ENCODE data around the gene MRNIP. TPM values are rescaled to one million over a fixed set of nuclear protein-coding genes. Genes with fewer than 3 reads are reported as not detected.

MRNIP gene
- total and polyA plus RNA-seq, 5 donors from 2014 or later = 10.2 to 46.4 (median 18.2) TPM

DNA sequence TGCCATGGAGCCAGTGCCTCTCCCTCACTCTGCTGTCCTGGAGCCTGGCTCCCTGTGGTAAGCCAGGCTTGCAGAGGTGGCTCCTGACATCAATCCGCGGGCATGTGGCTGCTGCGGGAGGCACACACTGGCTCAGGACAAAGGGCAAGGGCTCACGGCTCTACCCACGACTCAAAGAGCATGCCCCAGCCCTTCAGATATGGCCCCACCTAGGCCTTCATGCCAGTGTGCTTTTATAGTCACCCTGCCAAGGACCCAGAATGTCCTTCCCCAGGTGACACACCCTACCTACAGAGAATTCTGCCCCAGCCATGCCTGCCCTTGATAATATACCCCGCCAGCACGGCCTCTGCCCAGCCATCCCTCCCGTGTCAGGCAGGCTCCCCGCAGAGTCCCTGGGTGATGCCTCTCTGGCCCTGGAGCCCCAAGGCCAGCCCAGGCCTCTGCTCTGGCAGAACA is 53.5 kb downstream of the MRNIP start:
- Histone ChIP-seq H3K36me3 (ENCODE audit: control insufficient read depth, insufficient read depth, low read length) (no peaks in the 10 kb centered on the region), H3K27ac (ENCODE audit: insufficient read depth, low read length, poor library complexity, severe bottlenecking) (peak overlapping the region; percentile 72), H3K4me3 (ENCODE audit: low read depth, low read length) (peak overlapping the region; percentile 32), H3K9me3 (ENCODE audit: control insufficient read depth in 2 of 2, low read length in 2 of 2) (no peaks in the 10 kb centered on the region), H3K27me3 (ENCODE audit: control insufficient read depth, insufficient read depth, low read length) (no peaks in the 10 kb centered on the region), H3K4me1 (ENCODE audit: control insufficient read depth, insufficient read depth, low read length, poor library complexity, severe bottlenecking) (peaks cover 34% of the 10 kb centered on the region)
- DNase-seq = no peak
- H3K9me3 Mint-ChIP-seq = peaks cover 0 to 4% (median 0%) of the 10 kb centered on the region in 7 donors
- ATAC-seq (ENCODE audit: low read depth in 2 of 2) = no peak
- no peaks in the 10 kb centered on the region for H3K27me3 Mint-ChIP-seq
- H3K4me3 Mint-ChIP-seq = peak overlapping the region; percentile 66 to 96 (median 88)
- H3K4me1 Mint-ChIP-seq = peaks cover 0 to 35% (median 21%) of the 10 kb centered on the region in 4 donors
- H3K36me3 Mint-ChIP-seq = peaks cover 3% of the 10 kb centered on the region
- peak overlapping the region; percentile 83 to 92 (median 91) for H3K27ac Mint-ChIP-seq

DNA sequence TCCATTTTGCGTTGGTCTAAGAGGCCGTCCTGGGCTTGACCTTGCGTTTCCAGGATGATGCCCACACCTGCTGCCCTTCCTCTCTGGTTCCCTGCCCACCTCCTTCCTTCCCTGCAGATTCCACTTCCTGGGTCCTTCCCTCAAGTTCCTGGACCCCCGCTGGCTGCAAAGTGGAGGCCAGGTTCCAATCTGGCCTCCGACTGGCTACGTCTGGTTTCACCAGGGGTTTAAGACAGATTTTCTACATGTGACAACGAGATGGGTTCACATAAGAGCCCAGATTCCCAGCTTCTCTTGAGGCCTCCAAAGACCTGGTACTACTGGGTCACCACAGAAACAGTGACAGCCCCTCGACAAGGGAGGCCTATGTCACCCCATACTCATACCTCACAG is 54.1 kb downstream of the MRNIP start:
- H3K9me3 Mint-ChIP-seq = peaks cover 0 to 4% (median 0%) of the 10 kb centered on the region in 7 donors
- peak overlapping the region; percentile 72 for H3K27ac ChIP-seq (ENCODE audit: insufficient read depth, low read length, poor library complexity, severe bottlenecking)

DNA sequence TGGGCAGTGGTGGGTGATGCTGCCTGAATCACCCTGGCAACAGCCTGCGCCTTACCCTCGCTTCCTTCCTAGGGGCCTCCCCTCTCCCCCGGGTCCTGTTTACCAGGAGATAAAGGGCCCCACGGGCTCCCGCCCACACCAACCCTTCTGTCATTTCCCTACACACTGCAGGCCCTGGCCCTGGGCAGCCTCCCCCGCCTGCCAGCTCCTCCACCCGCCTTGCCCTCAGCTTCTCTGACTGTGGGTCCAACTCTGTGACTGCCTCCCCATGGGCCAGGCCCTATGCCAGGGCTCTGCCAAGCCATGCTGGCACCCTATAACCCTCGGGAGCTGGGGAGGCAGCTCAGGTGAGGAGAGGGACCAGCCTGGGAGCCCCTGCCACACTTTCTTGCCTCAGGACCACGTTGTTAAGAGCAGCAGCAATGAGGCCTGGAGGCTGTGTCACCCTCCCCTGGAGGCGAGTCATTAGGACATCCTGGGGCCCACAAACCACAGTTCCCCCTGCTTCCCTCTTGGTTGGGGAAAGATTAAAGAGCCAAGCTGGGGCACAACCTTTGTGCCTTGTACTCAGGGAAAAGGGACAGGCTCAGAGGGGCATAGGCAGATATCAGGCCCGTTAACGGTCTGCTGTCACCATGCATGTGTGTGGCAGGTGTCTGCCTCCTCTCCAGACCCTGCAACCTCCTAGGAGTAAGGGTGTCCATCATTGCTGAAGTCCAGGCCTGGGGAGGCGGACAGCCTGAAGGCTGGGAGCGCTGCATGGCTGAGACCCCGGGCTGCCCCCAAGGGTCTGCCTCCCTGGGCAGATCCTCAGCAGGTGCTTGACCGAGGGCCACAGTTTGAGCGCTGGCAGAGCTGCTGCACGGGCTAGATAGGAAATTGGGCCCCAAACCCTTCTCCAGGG is 54.7 kb downstream of the MRNIP start:
- Mint-ChIP-seq H3K27me3 (no peaks in the 10 kb centered on the region), H3K36me3 (peaks cover 11% of the 10 kb centered on the region), H3K9me3 (peaks cover 0 to 4% (median 0%) of the 10 kb centered on the region in 7 donors), H3K27ac (peak overlapping the region; percentile 43 to 91 (median 87)), H3K4me3 (peak overlapping the region; percentile 66 to 96 (median 88)), H3K4me1 (peaks cover 0 to 35% (median 21%) of the 10 kb centered on the region in 4 donors)
- H3K27me3 ChIP-seq (ENCODE audit: control insufficient read depth, insufficient read depth, low read length) = no peaks in the 10 kb centered on the region
- peak in 1 of 3 donors; percentile 59 for DNase-seq
- H3K36me3 ChIP-seq (ENCODE audit: control insufficient read depth, insufficient read depth, low read length) = peaks cover 4% of the 10 kb centered on the region
- peak in 1 of 2 donors; percentile 3 for ATAC-seq (ENCODE audit: low read depth in 2 of 2)
- H3K27ac ChIP-seq (ENCODE audit: insufficient read depth, low read length, poor library complexity, severe bottlenecking) = no peak overlapping the region
- no peak overlapping the region for H3K4me3 ChIP-seq (ENCODE audit: low read depth, low read length)
- H3K4me1 ChIP-seq (ENCODE audit: control insufficient read depth, insufficient read depth, low read length, poor library complexity, severe bottlenecking) = peaks cover 34% of the 10 kb centered on the region
- no peaks in the 10 kb centered on the region for H3K9me3 ChIP-seq (ENCODE audit: control insufficient read depth in 2 of 2, low read length in 2 of 2)

More for the DNA sequence above, 54.1 kb downstream of the MRNIP start:
- Histone ChIP-seq H3K4me1 (ENCODE audit: control insufficient read depth, insufficient read depth, low read length, poor library complexity, severe bottlenecking) (peaks cover 34% of the 10 kb centered on the region), H3K4me3 (ENCODE audit: low read depth, low read length) (no peak overlapping the region), H3K36me3 (ENCODE audit: control insufficient read depth, insufficient read depth, low read length) (no peaks in the 10 kb centered on the region), H3K27me3 (ENCODE audit: control insufficient read depth, insufficient read depth, low read length) (no peaks in the 10 kb centered on the region), H3K9me3 (ENCODE audit: control insufficient read depth in 2 of 2, low read length in 2 of 2) (no peaks in the 10 kb centered on the region)
- H3K4me1 Mint-ChIP-seq = peaks cover 0 to 35% (median 21%) of the 10 kb centered on the region in 4 donors
- H3K27ac Mint-ChIP-seq = peak overlapping the region in 2 of 3 donors; percentile 91 to 92
- peak overlapping the region; percentile 66 to 96 (median 88) for H3K4me3 Mint-ChIP-seq
- no peaks in the 10 kb centered on the region for H3K27me3 Mint-ChIP-seq
- ATAC-seq (ENCODE audit: low read depth in 2 of 2) (no peak), DNase-seq (no peak)
- peaks cover 5% of the 10 kb centered on the region for H3K36me3 Mint-ChIP-seq

DNA sequence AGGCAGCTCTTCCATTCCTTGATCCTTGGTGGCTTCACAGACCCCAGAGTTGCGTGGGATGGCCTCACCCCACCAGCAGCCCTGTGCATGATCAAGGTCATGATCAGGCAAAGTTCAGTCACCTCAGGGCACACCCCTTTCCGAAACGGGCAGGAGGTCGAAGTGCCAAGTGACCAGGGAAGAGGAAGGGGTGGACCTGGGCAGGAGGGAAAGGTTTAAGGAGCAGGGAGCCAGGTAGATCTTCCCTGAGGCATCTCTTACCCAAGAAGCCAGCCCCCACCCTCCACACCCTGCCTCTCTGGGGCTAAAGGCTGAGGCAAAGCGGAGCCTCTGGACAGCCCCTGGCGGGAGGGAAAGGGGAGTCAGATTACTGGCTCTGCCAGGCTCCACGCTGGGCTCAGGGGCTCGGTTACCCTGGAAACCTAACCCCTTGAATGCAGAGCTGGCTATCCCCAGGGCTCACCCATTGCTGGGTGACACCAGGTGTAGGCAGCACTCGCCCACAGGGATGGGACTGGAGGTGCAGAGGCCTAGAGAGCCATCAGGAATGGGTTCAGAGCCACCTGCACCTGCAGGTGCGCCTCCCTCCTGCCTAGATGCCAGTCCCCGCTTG is 55.6 kb downstream of the MRNIP start:
- Histone ChIP-seq H3K27me3 (ENCODE audit: control insufficient read depth, insufficient read depth, low read length) (no peaks in the 10 kb centered on the region), H3K36me3 (ENCODE audit: control insufficient read depth, insufficient read depth, low read length) (peaks cover 11% of the 10 kb centered on the region), H3K27ac (ENCODE audit: insufficient read depth, low read length, poor library complexity, severe bottlenecking) (peak overlapping the region; percentile 29), H3K4me1 (ENCODE audit: control insufficient read depth, insufficient read depth, low read length, poor library complexity, severe bottlenecking) (peaks cover 34% of the 10 kb centered on the region), H3K4me3 (ENCODE audit: low read depth, low read length) (no peak overlapping the region), H3K9me3 (ENCODE audit: control insufficient read depth in 2 of 2, low read length in 2 of 2) (no peaks in the 10 kb centered on the region)
- no peak for DNase-seq
- Mint-ChIP-seq H3K36me3 (peaks cover 12% of the 10 kb centered on the region), H3K27me3 (no peaks in the 10 kb centered on the region), H3K27ac (peak overlapping the region in 1 of 3 donors; percentile 91), H3K4me1 (peaks cover 0 to 32% (median 21%) of the 10 kb centered on the region in 4 donors), H3K9me3 (peaks cover 0 to 4% (median 0%) of the 10 kb centered on the region in 7 donors), H3K4me3 (peak overlapping the region; percentile 46 to 96 (median 56))
- no peak for ATAC-seq (ENCODE audit: low read depth in 2 of 2)

DNA sequence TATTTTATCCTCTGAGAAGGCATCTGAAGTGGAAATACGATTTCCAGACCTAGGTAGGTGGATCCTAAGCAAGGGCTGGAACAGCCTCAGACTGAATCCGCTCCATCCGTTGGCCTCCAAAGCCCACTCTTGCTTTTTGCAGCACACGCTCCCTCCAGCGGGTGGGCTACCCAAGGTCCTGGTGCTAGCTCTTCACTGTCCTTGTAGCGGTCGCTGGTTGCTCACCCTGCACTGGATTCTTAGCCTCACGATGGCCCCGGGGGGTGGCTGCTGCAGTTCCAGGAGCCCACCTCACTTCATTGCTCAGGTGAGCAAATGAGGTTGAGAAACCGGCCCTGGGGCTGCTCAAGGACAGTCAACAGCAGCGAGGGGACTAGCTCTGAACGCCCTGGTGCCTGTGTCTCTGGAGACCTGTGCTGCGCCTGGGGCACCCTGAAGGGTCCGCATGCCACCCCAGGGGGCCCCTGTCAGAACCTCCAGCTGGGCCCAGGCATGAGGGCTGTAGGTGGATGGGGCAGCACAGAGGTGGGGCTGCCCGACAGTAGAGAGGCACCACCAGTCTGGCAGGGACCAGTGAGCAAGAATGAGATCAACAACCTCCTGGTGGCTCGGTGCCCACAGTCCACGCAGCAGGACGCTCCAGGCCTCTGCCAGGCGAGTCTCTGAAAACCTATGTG is 56.3 kb downstream of the MRNIP start:
- Mint-ChIP-seq H3K27ac (peak overlapping the region in 1 of 3 donors; percentile 62), H3K27me3 (no peaks in the 10 kb centered on the region), H3K4me1 (peaks cover 0 to 34% (median 21%) of the 10 kb centered on the region in 4 donors), H3K36me3 (peaks cover 14% of the 10 kb centered on the region), H3K4me3 (peak overlapping the region in 2 of 4 donors; percentile 46 to 78), H3K9me3 (peaks cover 0 to 4% (median 0%) of the 10 kb centered on the region in 7 donors)
- Histone ChIP-seq H3K9me3 (ENCODE audit: control insufficient read depth in 2 of 2, low read length in 2 of 2) (no peaks in the 10 kb centered on the region), H3K27ac (ENCODE audit: insufficient read depth, low read length, poor library complexity, severe bottlenecking) (no peak overlapping the region), H3K4me1 (ENCODE audit: control insufficient read depth, insufficient read depth, low read length, poor library complexity, severe bottlenecking) (peaks cover 30% of the 10 kb centered on the region), H3K36me3 (ENCODE audit: control insufficient read depth, insufficient read depth, low read length) (peaks cover 11% of the 10 kb centered on the region), H3K27me3 (ENCODE audit: control insufficient read depth, insufficient read depth, low read length) (no peaks in the 10 kb centered on the region), H3K4me3 (ENCODE audit: low read depth, low read length) (no peak overlapping the region)
- DNase-seq = no peak
- ATAC-seq (ENCODE audit: low read depth in 2 of 2) = no peak

DNA sequence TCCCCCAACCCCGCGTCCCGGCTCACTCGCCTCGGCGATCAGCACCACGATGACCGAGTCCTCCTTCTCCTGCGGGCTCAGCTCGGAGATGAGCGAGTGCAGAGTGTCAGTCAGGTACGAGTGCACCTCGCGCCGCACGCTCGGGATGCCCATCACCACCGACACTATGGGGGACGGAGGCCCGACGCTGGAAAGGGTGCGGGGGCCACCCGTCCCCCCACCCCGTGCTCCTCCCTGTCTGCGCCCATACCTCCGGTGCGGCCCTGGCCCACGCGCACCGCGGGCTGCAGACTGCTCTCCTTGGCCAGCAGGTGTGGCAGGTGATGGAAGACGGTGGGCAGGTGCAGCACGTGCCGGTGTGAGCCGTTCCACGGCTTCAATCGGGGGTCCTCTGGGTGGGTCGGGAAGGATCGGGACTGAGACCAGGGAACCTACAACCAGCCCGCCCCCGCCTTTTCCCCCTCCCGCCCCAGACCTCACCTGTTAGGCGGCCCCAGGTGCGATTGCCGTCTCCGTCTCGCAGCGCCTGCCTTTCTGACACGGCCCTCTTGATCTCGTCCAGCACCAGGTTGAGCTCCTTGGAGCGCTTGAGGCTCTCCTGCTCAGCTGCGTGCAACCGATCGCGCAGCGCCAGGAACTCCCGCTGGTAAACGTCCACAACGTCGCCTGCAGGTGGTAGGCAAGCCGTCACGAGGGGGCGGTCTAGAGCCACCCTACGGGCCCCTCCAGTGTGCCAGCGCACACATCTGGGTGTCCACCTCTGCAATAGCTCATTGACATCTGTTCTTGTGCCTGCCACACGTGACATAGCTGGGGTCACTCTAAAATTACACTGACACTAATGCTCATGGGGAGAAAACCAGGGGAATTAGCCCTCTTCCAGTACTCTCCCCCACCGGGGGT is 57.1 kb downstream of the MRNIP start:
- Histone ChIP-seq H3K4me3 (ENCODE audit: low read depth, low read length) (no peak overlapping the region), H3K27ac (ENCODE audit: insufficient read depth, low read length, poor library complexity, severe bottlenecking) (no peak overlapping the region), H3K36me3 (ENCODE audit: control insufficient read depth, insufficient read depth, low read length) (peaks cover 11% of the 10 kb centered on the region), H3K4me1 (ENCODE audit: control insufficient read depth, insufficient read depth, low read length, poor library complexity, severe bottlenecking) (peaks cover 33% of the 10 kb centered on the region), H3K27me3 (ENCODE audit: control insufficient read depth, insufficient read depth, low read length) (no peaks in the 10 kb centered on the region), H3K9me3 (ENCODE audit: control insufficient read depth in 2 of 2, low read length in 2 of 2) (no peaks in the 10 kb centered on the region)
- peak overlapping the region; percentile 47 to 95 (median 77) for H3K27ac Mint-ChIP-seq
- H3K27me3 Mint-ChIP-seq = no peaks in the 10 kb centered on the region
- DNase-seq (peak; percentile 68 to 81 (median 78)), ATAC-seq (ENCODE audit: low read depth in 2 of 2) (peak; percentile 49 to 55)
- peaks cover 21% of the 10 kb centered on the region for H3K36me3 Mint-ChIP-seq
- peak overlapping the region in 3 of 4 donors; percentile 36 to 78 (median 61) for H3K4me3 Mint-ChIP-seq
- peaks cover 0 to 4% (median 0%) of the 10 kb centered on the region in 7 donors for H3K9me3 Mint-ChIP-seq
- peaks cover 0 to 42% (median 24%) of the 10 kb centered on the region in 4 donors for H3K4me1 Mint-ChIP-seq
